HEK293T (cell line): ENCODE results near the gene NTSR1.
A peak's percentile ranks its signal among the peaks of the same experiment; 100 is the strongest.

Experiments
- CTCF ChIA-PET: fragments of 350-600 bp; formaldehyde crosslinking; extraction: SDS; loops from one replicate; lab custom pipeline; 2021; ENCODE audit warnings: antibody characterized with exemption, inconsistent platforms; lab: Yijun Ruan, JAX
- POLR2A ChIA-PET: fragments of 350-600 bp; formaldehyde crosslinking; extraction: SDS; loops from one replicate; lab custom pipeline; 2020; ENCODE audit warnings: antibody characterized with exemption, inconsistent platforms; lab: Yijun Ruan, JAX
- DNase-seq: peaks from one replicate; pipeline ENCODE4 v3.0.0; 2012; ENCODE audit warnings: mixed read lengths; ENCODE audit errors: extremely low spot score
- ARNT ChIP-seq: fragments of 450-650 bp; IDR thresholded peaks from 2 replicates; pipeline ENCODE4 v1.6.1; 2017; ENCODE audit warnings: mild to moderate bottlenecking
- BHLHE40 ChIP-seq: fragments of 450-650 bp; IDR thresholded peaks from 2 replicates; pipeline ENCODE4 v1.6.1; 2016; ENCODE audit warnings: mild to moderate bottlenecking, moderate library complexity, borderline replicate concordance
- CTBP1 ChIP-seq: fragments of 450-650 bp; IDR thresholded peaks from 2 replicates; pipeline ENCODE4 v1.6.1; 2016; ENCODE audit warnings: borderline replicate concordance
- ELF4 ChIP-seq: fragments of 450-650 bp; IDR thresholded peaks from 2 replicates; pipeline ENCODE4 v1.6.1; 2017; ENCODE audit warnings: antibody characterized with exemption
- FOXA1 ChIP-seq: fragments of 450-650 bp; IDR thresholded peaks from 2 replicates; pipeline ENCODE4 v1.6.1; 2016; ENCODE audit warnings: mild to moderate bottlenecking
- FOXK2 ChIP-seq: fragments of 450-650 bp; IDR thresholded peaks from 2 replicates; pipeline ENCODE4 v1.6.1; 2016; ENCODE audit warnings: mild to moderate bottlenecking
- FOXM1 ChIP-seq: fragments of 450-650 bp; IDR thresholded peaks from 2 replicates; pipeline ENCODE4 v1.6.1; 2017; ENCODE audit warnings: mild to moderate bottlenecking, borderline replicate concordance
- HDGF ChIP-seq: fragments of 450-650 bp; IDR thresholded peaks from 2 replicates; pipeline ENCODE4 v1.6.1; 2017; ENCODE audit warnings: antibody characterized with exemption, borderline replicate concordance
- L3MBTL2 ChIP-seq: fragments of 450-650 bp; conservative IDR thresholded peaks from 2 replicates; pipeline ENCODE4 v1.6.1; 2016; ENCODE audit warnings: mild to moderate bottlenecking
- LEF1 ChIP-seq: fragments of 450-650 bp; IDR thresholded peaks from 2 replicates; pipeline ENCODE4 v1.6.1; 2017; ENCODE audit warnings: mild to moderate bottlenecking, borderline replicate concordance
- NFRKB ChIP-seq: fragments of 450-650 bp; IDR thresholded peaks from 2 replicates; pipeline ENCODE4 v1.6.1; 2016; ENCODE audit warnings: mild to moderate bottlenecking, moderate library complexity
- PKNOX1 ChIP-seq: fragments of 450-650 bp; IDR thresholded peaks from 2 replicates; pipeline ENCODE4 v1.6.1; 2016
- SP1 ChIP-seq: fragments of 450-650 bp; IDR thresholded peaks from 2 replicates; pipeline ENCODE4 v1.6.1; 2017
- SUZ12 ChIP-seq: fragments of 450-650 bp; IDR thresholded peaks from 2 replicates; pipeline ENCODE4 v1.6.1; 2016; ENCODE audit warnings: mild to moderate bottlenecking
- TARDBP ChIP-seq: fragments of 450-650 bp; IDR thresholded peaks from 2 replicates; pipeline ENCODE4 v1.6.1; 2016
- ZNF384 ChIP-seq: fragments of 450-650 bp; IDR thresholded peaks from 2 replicates; pipeline ENCODE4 v1.6.1; 2016

The NTSR1 gene

GRCh38 chr20:62776035-62776691, 67.5 kb downstream of the NTSR1 start:
- POLR2A ChIA-PET = interaction anchor here (1.2 kb wide), 1 partner anchor 18 kb away, joined by 3 read pairs; no protein-coding TSS in a partner anchor
- CTCF ChIA-PET = no interaction called here
- TF ChIP-seq FOXK2 (no peak), LEF1 (no peak), FOXA1 (no peak), SUZ12 (no peak), HDGF (no peak), TARDBP (no peak), ZNF384 (no peak), BHLHE40 (no peak), L3MBTL2 (no peak), NFRKB (no peak), FOXM1 (no peak)
- no peak for DNase-seq

GRCh38 chr20:62776692-62777527, 68.3 kb downstream of the NTSR1 start:
- peak; percentile 66 for DNase-seq
- TF ChIP-seq TARDBP (no peak), ARNT (no peak), FOXA1 (no peak), SP1 (no peak), FOXK2 (no peak), PKNOX1 (no peak), L3MBTL2 (no peak), ELF4 (no peak), HDGF (no peak), FOXM1 (no peak), CTBP1 (no peak), LEF1 (no peak), SUZ12 (no peak)
- POLR2A ChIA-PET = no interaction called here

GRCh38 chr20:62777528-62777830, 68.8 kb downstream of the NTSR1 start:
- no peak for TF ChIP-seq PKNOX1
- TF ChIP-seq L3MBTL2 = no peak
- no peak for TF ChIP-seq ELF4
- TF ChIP-seq SP1 = no peak
- TF ChIP-seq ZNF384 = no peak
- TF ChIP-seq CTBP1 = no peak
- TF ChIP-seq HDGF = no peak
- no peak for TF ChIP-seq NFRKB
- TF ChIP-seq BHLHE40 = no peak
- TF ChIP-seq FOXK2 = no peak
- TF ChIP-seq TARDBP = no peak
- no peak for TF ChIP-seq FOXA1
- DNase-seq = no peak
- CTCF ChIA-PET = no interaction called here
- POLR2A ChIA-PET = no interaction called here

More at GRCh38 chr20:62776692-62777527, 68.3 kb downstream of the NTSR1 start:
- CTCF ChIA-PET = no interaction called here

- ChIA-PET CTCF (no interaction called here), POLR2A (no interaction called here)
- TF ChIP-seq ARNT = no peak
- no peak for TF ChIP-seq ZNF384
- no peak for TF ChIP-seq ELF4
- no peak for TF ChIP-seq TARDBP
- no peak for TF ChIP-seq L3MBTL2
- TF ChIP-seq LEF1 = no peak
- TF ChIP-seq NFRKB = no peak
- TF ChIP-seq SP1 = no peak
- DNase-seq = no peak
Measured at GRCh38 chr20:62778058-62778457, 69.4 kb downstream of the NTSR1 start.

- POLR2A ChIA-PET = no interaction called here
- DNase-seq = no peak
- CTCF ChIA-PET = no interaction called here
- TF ChIP-seq FOXA1 (no peak), ARNT (no peak), FOXK2 (no peak), NFRKB (no peak), FOXM1 (no peak), PKNOX1 (no peak), SP1 (no peak), HDGF (no peak), SUZ12 (no peak), CTBP1 (no peak)
Measured at GRCh38 chr20:62778601-62779416, 70.2 kb downstream of the NTSR1 start.

- no peak for DNase-seq
- POLR2A ChIA-PET = no interaction called here
- TF ChIP-seq SUZ12 (no peak), FOXM1 (no peak), PKNOX1 (no peak), CTBP1 (no peak), BHLHE40 (no peak), L3MBTL2 (no peak), SP1 (no peak), ELF4 (no peak), NFRKB (no peak)
- CTCF ChIA-PET = no interaction called here
Measured at GRCh38 chr20:62779417-62779685, 70.7 kb downstream of the NTSR1 start.
